HUES48 (cell line): ENCODE measurements around the gene TPST2.

Experiments
- H3K27ac ChIP-seq: one replicate; pipeline ENCODE4 v1.7.0; 2013; ENCODE audit warnings: low read depth, low read length, inconsistent platforms
- H3K27me3 ChIP-seq: 2 replicates; pipeline ENCODE4 v1.6.1; 2013; ENCODE audit warnings: mild to moderate bottlenecking, low read length; ENCODE audit not compliant: control insufficient read depth, insufficient read depth
- H3K36me3 ChIP-seq: 2 replicates; pipeline ENCODE4 v1.6.1; 2013; ENCODE audit warnings: low read length; ENCODE audit not compliant: control insufficient read depth, insufficient read depth
- H3K4me1 ChIP-seq: 2 replicates; pipeline ENCODE4 v1.6.1; 2013; ENCODE audit warnings: mild to moderate bottlenecking, low read length; ENCODE audit not compliant: control insufficient read depth, insufficient read depth
- H3K4me3 ChIP-seq: 2 replicates; pipeline ENCODE4 v1.5.1; 2013; ENCODE audit warnings: mild to moderate bottlenecking, low read depth, low read length
- H3K9ac ChIP-seq: 2 replicates; pipeline ENCODE4 v1.6.1; 2013; ENCODE audit warnings: mild to moderate bottlenecking, low read depth, low read length, moderate library complexity
- H3K9me3 ChIP-seq: 2 replicates; pipeline ENCODE4 v1.6.1; 2013; ENCODE audit warnings: low read length; ENCODE audit not compliant: control insufficient read depth, insufficient read depth

Gene TPST2

DNA sequence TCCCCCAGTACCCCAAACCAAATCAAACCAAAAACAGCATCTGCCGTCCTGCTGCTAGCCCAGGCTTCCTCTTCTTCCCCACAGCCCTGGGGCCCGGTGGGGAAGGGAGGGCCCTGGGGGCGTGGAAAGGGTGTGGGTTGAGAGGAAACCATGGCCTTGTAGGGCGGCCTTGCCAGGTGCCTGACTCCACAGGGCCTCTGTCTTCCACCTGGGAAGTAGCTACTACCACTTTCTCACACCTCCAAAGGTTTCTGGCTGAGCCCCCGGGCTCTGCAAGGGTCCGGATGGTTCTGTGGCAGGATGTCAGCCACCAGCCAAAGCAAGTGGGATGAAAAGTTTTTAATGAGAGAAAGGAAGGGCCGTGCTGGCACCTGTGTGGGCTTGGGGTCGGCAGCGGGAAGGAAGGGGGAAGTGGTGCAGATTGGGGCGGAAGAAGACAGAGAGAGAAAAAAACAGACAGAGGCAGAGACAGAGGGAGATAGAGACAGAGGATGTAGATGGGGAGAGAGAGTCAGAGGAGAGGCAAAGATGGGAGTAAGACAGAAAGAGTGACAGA is 10.5 kb downstream of the TPST2 start:
- H3K27ac ChIP-seq, result peak overlapping the region; percentile 46
- H3K9ac ChIP-seq, result no peak overlapping the region; the same call in 1 of the 2 replicates
- no peak overlapping the region for H3K4me3 ChIP-seq
- peaks cover 21% of the 10 kb centered on the region for H3K36me3 ChIP-seq
- H3K9me3 ChIP-seq, result no peaks in the 10 kb centered on the region
- H3K27me3 ChIP-seq, result no peaks in the 10 kb centered on the region
- peaks cover 33% of the 10 kb centered on the region for H3K4me1 ChIP-seq

DNA sequence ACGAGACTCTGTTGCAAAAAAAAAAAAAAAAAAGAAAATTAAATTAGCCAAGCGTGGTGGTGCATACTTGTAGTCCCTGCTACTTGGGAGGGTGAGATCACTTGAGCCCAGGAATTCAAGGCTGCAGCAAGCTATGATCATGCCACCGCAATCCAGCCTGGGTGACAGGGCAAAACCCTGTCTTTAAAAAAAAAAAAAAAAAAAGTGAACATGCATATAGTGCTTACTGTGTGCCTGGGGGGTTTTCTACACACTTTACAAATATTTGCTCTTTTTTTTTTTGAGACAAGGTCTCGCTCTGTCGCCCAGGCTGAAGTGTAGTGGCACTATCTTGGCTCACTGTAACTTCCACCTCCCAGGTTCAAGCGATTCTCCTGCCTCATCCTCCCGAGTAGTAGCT is 12.9 kb downstream of the TPST2 start:
- H3K4me1 ChIP-seq, result peaks cover 42% of the 10 kb centered on the region
- no peak overlapping the region for H3K9ac ChIP-seq

DNA sequence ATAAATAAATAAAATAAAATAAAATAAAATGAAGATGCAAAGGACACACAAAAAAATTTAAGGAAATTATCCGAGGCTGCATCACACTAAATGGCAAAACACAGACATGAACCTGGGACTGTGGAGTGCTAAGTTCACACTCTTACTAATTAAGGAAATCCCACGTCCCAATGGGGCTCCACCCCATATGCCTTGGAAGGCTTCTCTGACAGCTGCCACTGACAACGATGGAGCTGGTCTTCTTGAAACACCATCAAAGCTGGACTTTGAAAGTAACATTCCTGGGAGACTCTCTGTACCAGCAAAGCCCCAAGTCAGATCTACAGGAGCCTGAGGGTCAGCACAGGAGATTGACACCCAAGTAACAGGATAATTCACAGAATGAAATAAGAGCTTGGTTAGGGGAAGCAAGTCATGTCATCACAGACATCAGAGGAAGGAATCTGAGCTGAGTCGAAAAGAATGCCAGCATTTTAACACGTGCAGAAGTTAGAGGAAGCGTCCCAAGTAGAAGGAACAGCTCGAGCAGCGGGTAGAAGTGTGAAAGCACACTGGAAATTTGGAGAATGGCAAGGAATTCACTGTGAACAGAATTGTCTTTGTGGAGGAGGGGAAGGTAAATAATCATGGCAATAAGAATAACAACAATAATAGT is 13.8 kb downstream of the TPST2 start:
- Histone ChIP-seq H3K9ac (no peak overlapping the region), H3K4me3 (no peak overlapping the region), H3K27me3 (no peaks in the 10 kb centered on the region), H3K36me3 (peaks cover 22% of the 10 kb centered on the region), H3K4me1 (peaks cover 34% of the 10 kb centered on the region), H3K27ac (no peak overlapping the region), H3K9me3 (no peaks in the 10 kb centered on the region)

More for the DNA sequence above, 12.9 kb downstream of the TPST2 start:
- peaks cover 28% of the 10 kb centered on the region for H3K36me3 ChIP-seq
- no peaks in the 10 kb centered on the region for H3K9me3 ChIP-seq
- no peaks in the 10 kb centered on the region for H3K27me3 ChIP-seq
- no peak overlapping the region for H3K27ac ChIP-seq
- H3K4me3 ChIP-seq, result no peak overlapping the region

DNA sequence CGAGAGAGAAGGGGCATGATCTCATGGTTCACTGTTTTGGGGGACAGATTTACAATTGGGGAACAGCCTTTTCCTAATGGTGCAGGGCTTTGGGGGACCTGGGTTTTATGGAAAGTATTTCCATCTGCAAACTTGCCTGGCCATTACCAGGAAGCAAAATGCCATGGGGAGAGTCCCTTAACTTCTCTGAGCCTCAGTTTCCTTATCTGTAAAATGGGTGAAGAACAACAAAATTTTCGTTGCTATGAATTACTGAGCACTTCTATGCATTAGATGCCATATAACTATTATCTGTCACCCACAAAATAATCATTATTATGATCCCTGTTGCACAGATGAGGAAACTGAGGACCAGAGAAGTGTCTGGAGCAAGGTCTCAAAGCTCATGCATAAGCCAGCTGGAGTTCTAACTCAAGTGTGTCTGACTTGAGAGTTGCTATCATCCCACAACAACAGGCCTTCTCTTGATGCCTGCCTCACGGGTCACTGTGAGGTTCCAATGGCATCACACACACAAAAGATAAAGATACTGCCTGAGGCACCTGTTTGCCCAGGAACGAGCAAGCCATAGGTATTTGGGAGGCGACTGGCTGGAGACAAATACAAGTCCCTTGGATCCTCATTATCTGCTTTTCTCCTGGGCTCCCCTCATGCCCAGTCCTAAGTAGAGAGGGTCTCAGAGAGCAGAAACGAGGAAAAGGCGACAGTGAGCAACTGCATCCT is 15.8 kb downstream of the TPST2 start:
- Histone ChIP-seq H3K4me3 (no peak overlapping the region), H3K9me3 (no peaks in the 10 kb centered on the region), H3K9ac (no peak overlapping the region), H3K36me3 (peaks cover 23% of the 10 kb centered on the region), H3K27ac (no peak overlapping the region), H3K27me3 (no peaks in the 10 kb centered on the region), H3K4me1 (peaks cover 14% of the 10 kb centered on the region)

DNA sequence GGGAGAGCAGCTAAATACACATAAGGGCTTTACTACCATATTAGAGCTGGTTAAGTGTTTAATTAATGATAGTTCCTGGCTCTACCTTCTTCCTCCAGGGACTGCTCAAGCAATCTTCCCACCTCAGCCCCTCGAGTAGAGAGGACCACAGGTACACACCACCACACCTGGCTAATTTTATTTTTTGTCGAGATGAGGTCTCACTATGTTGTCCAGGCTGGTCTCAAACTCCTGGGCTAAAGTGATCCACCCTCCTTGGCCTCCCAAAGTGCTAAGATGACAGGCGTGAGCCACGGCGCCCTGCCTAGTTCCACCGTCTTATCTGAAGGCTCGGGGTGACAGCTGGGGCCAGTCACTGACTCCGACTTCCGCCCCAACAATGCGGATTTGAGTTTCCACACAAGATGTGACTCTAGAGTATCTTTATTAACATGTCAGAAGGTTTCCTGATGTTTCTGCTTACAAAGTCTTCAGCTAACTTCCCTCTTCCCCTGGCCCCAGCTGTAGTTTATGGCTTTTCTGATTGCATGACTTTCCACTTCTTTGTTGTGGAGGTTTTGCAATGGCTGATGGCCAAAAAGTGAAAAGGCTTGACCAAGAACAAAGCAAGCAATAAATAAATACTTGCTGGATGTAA is 16.8 kb downstream of the TPST2 start:
- H3K4me1 ChIP-seq, result peaks cover 17% of the 10 kb centered on the region
- H3K9ac ChIP-seq, result no peak overlapping the region

DNA sequence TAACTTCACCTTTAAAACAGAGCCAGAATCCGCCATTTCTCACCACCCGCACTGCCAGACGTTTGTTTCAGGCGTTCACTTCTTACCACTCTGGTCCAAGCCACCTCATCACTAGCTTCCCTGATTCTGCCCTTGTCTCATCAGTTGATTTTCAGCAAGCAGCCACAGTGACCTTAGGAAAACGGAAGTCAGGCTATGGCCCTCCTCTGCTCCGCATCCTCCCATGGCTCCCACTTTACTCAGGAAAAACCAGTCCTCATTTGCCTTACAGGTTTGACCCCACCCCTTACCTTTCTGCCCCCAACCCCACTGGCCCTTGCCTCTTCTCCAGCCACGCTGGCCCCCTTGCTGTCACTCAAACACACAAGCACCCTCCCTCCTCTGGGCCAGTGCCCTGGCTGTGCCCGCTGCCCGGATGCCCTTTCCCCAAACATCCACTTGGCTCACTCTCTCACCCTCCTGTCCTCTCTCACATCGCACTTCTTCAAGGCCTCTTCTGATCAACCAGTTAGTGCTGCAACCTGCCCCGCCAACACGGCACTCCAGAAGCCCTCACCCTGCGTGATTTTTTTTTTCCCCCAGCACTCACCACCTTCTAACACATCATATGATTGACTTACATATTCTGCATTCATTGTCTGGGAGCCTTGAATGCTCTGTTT is 18.9 kb downstream of the TPST2 start:
- H3K27me3 ChIP-seq, result no peaks in the 10 kb centered on the region
- H3K36me3 ChIP-seq, result peaks cover 20% of the 10 kb centered on the region
- no peaks in the 10 kb centered on the region for H3K9me3 ChIP-seq
- H3K4me3 ChIP-seq, result no peak overlapping the region
- H3K27ac ChIP-seq, result no peak overlapping the region
- no peak overlapping the region for H3K9ac ChIP-seq
- peaks cover 34% of the 10 kb centered on the region for H3K4me1 ChIP-seq

More for the DNA sequence above, 16.8 kb downstream of the TPST2 start:
- H3K9me3 ChIP-seq, result no peaks in the 10 kb centered on the region
- H3K27me3 ChIP-seq, result no peaks in the 10 kb centered on the region
- H3K4me3 ChIP-seq, result no peak overlapping the region
- peaks cover 20% of the 10 kb centered on the region for H3K36me3 ChIP-seq
- peak overlapping the region; percentile 15 for H3K27ac ChIP-seq

DNA sequence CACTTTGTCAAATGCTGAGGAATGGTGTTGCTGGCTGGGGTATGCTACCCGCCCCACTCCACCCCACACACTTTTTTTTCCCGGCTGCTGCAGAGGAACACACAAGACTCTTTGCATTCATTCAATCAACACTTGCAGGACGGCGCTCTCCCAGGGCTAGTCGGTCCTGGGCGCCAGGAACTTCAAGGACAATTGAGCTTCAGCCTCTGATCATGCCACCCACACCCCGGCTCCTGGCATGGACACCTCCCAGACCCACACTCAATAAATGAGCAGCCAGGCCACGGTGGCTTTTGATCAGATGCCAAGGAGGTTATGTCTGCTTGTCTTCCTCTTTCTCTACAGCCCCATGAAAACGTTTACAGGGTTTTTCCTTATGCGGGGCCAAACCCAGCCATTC is 19.8 kb downstream of the TPST2 start:
- peaks cover 24% of the 10 kb centered on the region for H3K36me3 ChIP-seq
- no peaks in the 10 kb centered on the region for H3K27me3 ChIP-seq
- no peak overlapping the region for H3K9ac ChIP-seq
- H3K9me3 ChIP-seq, result no peaks in the 10 kb centered on the region
- peaks cover 38% of the 10 kb centered on the region for H3K4me1 ChIP-seq
- no peak overlapping the region for H3K27ac ChIP-seq
- no peak overlapping the region for H3K4me3 ChIP-seq

DNA sequence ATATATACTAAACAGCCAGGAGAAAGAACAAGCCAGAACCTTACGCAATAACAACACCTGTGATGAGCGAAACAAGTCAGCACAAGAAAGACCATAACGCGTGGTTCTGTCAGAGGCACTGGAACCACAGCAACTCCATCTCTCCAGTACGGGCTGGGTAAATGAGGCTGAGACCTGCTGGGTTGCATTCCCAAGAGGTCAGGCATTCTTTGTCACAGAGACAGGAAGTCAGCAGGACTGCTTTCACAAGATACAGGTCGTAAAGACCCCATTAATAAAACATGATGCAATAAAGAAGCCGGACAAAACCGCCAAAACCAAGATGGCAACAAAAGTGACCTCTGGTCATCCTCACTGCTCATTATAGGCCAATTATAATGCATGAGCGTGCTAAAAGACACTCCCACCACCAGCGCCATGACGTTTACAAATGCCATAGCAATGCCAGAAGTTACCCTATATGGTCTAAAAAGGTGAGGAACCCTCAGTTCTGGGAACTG is 21.7 kb downstream of the TPST2 start:
- peak overlapping the region; percentile 90 for H3K27ac ChIP-seq
- H3K27me3 ChIP-seq, result no peaks in the 10 kb centered on the region
- no peaks in the 10 kb centered on the region for H3K9me3 ChIP-seq
- H3K9ac ChIP-seq, result peak overlapping the region; percentile 72
- peak overlapping the region; percentile 41 for H3K4me3 ChIP-seq
- peaks cover 44% of the 10 kb centered on the region for H3K4me1 ChIP-seq
- H3K36me3 ChIP-seq, result peaks cover 24% of the 10 kb centered on the region

DNA sequence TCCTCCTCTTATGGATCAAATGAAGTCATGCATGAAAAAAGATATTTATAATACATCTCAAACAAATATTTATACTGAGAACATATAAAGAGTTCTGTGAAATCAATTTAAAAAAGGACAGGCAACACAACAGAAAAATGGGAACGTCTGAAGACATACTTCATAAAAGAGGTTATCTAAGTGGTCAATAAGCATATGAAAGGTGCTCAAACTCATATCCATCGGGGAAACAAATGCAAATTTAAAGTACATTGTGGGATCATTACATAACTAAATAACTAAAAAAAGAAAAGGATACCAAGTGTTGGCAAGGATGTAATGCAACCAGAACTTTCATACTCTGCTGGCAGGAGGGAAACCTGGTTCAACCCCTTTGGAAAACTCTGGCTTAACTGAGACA is 22.3 kb downstream of the TPST2 start:
- peak overlapping the region; percentile 41 for H3K4me3 ChIP-seq
- H3K36me3 ChIP-seq, result peaks cover 20% of the 10 kb centered on the region
- peak overlapping the region; percentile 90 for H3K27ac ChIP-seq
- no peaks in the 10 kb centered on the region for H3K9me3 ChIP-seq
- peaks cover 42% of the 10 kb centered on the region for H3K4me1 ChIP-seq
- peak overlapping the region; percentile 72; the same call in 1 of the 2 replicates for H3K9ac ChIP-seq
- no peaks in the 10 kb centered on the region for H3K27me3 ChIP-seq

DNA sequence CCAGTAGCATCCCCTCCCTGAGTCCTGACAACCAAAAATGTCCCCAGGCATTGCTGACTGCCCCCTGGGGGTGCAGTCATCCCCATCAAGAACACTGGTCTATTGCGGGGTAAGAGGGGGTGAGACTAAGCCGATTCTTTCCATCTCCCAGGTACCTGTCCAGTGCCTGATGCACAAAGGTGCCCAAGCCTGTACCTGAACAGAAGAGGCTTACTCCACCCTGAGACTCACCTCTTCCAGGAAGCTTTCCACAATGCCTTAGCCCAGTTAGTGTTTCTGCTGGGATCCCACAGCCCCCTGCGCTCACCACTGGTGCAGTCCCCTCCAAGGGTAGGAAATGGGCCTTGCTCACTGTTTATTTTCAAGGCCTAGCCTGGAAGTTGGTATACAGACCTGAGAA is 22.9 kb downstream of the TPST2 start:
- peak overlapping the region; percentile 34; the same call in 1 of the 2 replicates for H3K9ac ChIP-seq

More for the DNA sequence above, 22.9 kb downstream of the TPST2 start:
- Histone ChIP-seq H3K36me3 (peaks cover 17% of the 10 kb centered on the region), H3K27ac (peak overlapping the region; percentile 90), H3K27me3 (no peaks in the 10 kb centered on the region), H3K9me3 (no peaks in the 10 kb centered on the region), H3K4me1 (peaks cover 42% of the 10 kb centered on the region), H3K4me3 (no peak overlapping the region)
